GM12873 (cell line): ENCODE measurements around the gene TLX2.
A peak's percentile ranks its signal among the peaks of the same experiment; 100 is the strongest.

ENCODE experiments used
- CTCF ChIP-seq: IDR thresholded peaks from 2 replicates; pipeline ENCODE4 v1.5.1; 2012; ENCODE audit warnings: low read depth, mild to moderate bottlenecking, moderate library complexity, low read length, control low read depth; ENCODE audit not compliant: insufficient read depth; ENCODE audit errors: missing control alignments

TLX2 gene

GRCh38 chr2:74552914-74553811 lies 38.9 kb downstream of the TLX2 start:
- peak; percentile 7 for TF ChIP-seq CTCF

- no peak for TF ChIP-seq CTCF
Observed at GRCh38 chr2:74553892-74554819, 39.9 kb downstream of the TLX2 start, which contains the start of the genes DOK1 and LOXL3. Gene DOK1 (plus strand): TSS chr2:74554720. CDS start chr2:74554755, 35 bp downstream. Gene LOXL3 (minus strand): TSS chr2:74553942. CDS start chr2:74552634, 1,308 bp downstream.

GRCh38 chr2:74554820-74555531 lies 40.7 kb downstream of the TLX2 start:
- no peak for TF ChIP-seq CTCF

GRCh38 chr2:74555610-74556103 lies 41.4 kb downstream of the TLX2 start:
- TF ChIP-seq CTCF = no peak

GRCh38 chr2:74556159-74556558 lies 41.9 kb downstream of the TLX2 start:
- no peak for TF ChIP-seq CTCF

- no peak for TF ChIP-seq CTCF
Observed at GRCh38 chr2:74556831-74557370, 42.7 kb downstream of the TLX2 start.
